ENCODE measurements around the gene PAX5. TPM values are rescaled to one million over a fixed set of nuclear protein-coding genes. Genes with fewer than 3 reads are reported as not detected.

The PAX5 gene
- total RNA-seq, 3 donors from 2014 or later, result 0.59 TPM; not detected in 2

DNA sequence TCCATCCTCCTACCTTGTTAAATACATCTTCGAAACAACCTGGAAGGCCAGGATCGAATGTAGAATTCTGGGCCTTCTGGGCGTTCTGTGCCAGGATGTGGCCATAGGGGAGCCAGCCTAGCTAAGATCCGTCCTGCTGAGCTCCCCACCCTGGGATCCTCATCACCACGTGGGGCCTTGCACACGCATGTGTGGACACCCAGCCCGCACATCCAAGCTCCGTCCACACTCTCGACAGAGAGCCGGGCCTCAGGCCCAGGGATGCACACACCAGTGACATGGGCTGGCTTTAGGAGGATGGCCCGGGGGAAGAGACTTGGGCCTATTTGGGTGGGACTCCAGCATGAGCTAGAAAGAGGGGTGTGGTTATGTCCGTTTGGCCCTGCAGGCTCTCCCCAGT lies 154.0 kb downstream of the PAX5 start:
- Histone ChIP-seq H3K4me1 (no peaks in the 10 kb centered on the region), H3K27me3 (no peaks in the 10 kb centered on the region), H3K4me3 (no peak overlapping the region), H3K27ac (no peak overlapping the region), H3K9me3 (no peaks in the 10 kb centered on the region), H3K36me3 (no peaks in the 10 kb centered on the region)
- TF ChIP-seq CTCF (IDR thresholded peaks at IDR 0.05) (no peak), POLR2AphosphoS5 (IDR thresholded peaks at IDR 0.05) (no peak), POLR2A (IDR thresholded peaks at IDR 0.05) (no peak)
- DNase-seq (ENCODE audit: low spot score in 2 of 2), result no peak
- intact Hi-C loops (cut with DNase I; ENCODE audit: low total_unique reads), result no loop called here

GRCh38 chr9:36878986-36879982 lies 154.8 kb downstream of the PAX5 start:
- Histone ChIP-seq H3K36me3 (no peaks in the 10 kb centered on the region), H3K27me3 (no peaks in the 10 kb centered on the region), H3K4me3 (no peak overlapping the region), H3K27ac (no peak overlapping the region), H3K4me1 (no peaks in the 10 kb centered on the region), H3K9me3 (no peaks in the 10 kb centered on the region)
- TF ChIP-seq CTCF (IDR thresholded peaks at IDR 0.05), result no peak
- TF ChIP-seq POLR2A (IDR thresholded peaks at IDR 0.05), result no peak
- no peak for TF ChIP-seq POLR2AphosphoS5 (IDR thresholded peaks at IDR 0.05)
- DNase-seq (ENCODE audit: low spot score in 2 of 2), result no peak
- intact Hi-C loops (cut with DNase I; ENCODE audit: low total_unique reads), result no loop called here

- Histone ChIP-seq H3K4me3 (no peak overlapping the region), H3K27me3 (peaks cover 0 to 7% of the 10 kb centered on the region in 2 donors), H3K9me3 (no peaks in the 10 kb centered on the region), H3K4me1 (no peaks in the 10 kb centered on the region), H3K27ac (no peak overlapping the region), H3K36me3 (no peaks in the 10 kb centered on the region)
- TF ChIP-seq CTCF (IDR thresholded peaks at IDR 0.05), result no peak
- TF ChIP-seq POLR2A (IDR thresholded peaks at IDR 0.05), result no peak
- TF ChIP-seq POLR2AphosphoS5 (IDR thresholded peaks at IDR 0.05), result no peak
- DNase-seq (ENCODE audit: low spot score in 2 of 2), result no peak
- intact Hi-C loops (cut with DNase I; ENCODE audit: low total_unique reads), result no loop called here
Measured at GRCh38 chr9:36877239-36877638, 156.8 kb downstream of the PAX5 start.

DNA sequence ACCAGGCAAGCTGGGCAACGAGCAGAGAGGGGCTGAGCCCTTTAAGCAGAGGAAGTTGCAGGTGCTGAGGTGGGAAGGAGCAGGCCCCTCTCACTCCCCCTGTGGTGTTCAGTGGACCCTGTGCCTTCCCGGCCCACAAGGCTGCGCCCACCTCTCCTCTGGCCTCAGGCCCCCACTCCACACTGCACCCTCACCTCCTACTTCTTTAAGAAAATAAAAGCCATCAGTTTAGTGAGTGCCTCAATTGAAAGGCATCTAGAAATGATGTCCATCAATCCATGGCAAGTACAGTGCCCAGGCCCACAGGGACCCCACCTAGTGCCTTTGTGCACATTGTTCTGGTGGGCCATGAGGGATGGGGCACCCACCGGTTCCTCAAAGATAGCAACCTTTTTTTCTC lies 158.0 kb downstream of the PAX5 start:
- no peak for DNase-seq (ENCODE audit: low spot score in 2 of 2)
- Histone ChIP-seq H3K9me3 (no peaks in the 10 kb centered on the region), H3K27ac (no peak overlapping the region), H3K27me3 (peaks cover 0 to 7% of the 10 kb centered on the region in 2 donors), H3K36me3 (no peaks in the 10 kb centered on the region), H3K4me3 (no peak overlapping the region), H3K4me1 (no peaks in the 10 kb centered on the region)
- intact Hi-C loops (cut with DNase I; ENCODE audit: low total_unique reads), result no loop called here
- TF ChIP-seq POLR2A (IDR thresholded peaks at IDR 0.05) (no peak), CTCF (IDR thresholded peaks at IDR 0.05) (no peak), POLR2AphosphoS5 (IDR thresholded peaks at IDR 0.05) (no peak)

DNA sequence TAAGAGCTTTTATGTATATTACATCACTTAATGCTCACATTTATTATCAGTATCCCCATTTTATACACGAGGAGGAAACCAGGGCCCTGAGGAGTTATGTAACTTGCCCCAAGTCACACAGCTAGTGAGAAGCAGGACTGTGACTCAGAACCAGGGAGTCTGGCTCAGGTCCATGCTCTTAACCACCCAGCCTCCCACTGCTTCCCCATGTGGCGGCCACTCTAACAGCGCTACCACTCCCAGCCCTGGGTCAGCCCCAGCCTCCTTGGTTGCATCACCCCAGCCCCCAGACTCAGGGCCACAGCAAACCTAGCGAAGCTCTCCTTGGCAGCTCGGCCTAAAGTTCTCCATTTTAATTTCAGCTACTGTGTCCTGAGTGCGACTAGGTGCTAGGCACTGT lies 159.1 kb downstream of the PAX5 start:
- DNase-seq (ENCODE audit: low spot score in 2 of 2), result no peak
- Histone ChIP-seq H3K36me3 (no peaks in the 10 kb centered on the region), H3K4me3 (no peak overlapping the region), H3K27me3 (peaks cover 0 to 7% of the 10 kb centered on the region in 2 donors), H3K9me3 (no peaks in the 10 kb centered on the region), H3K27ac (no peak overlapping the region), H3K4me1 (no peaks in the 10 kb centered on the region)
- TF ChIP-seq POLR2A (IDR thresholded peaks at IDR 0.05), result no peak
- TF ChIP-seq POLR2AphosphoS5 (IDR thresholded peaks at IDR 0.05), result no peak
- TF ChIP-seq CTCF (IDR thresholded peaks at IDR 0.05), result no peak
- intact Hi-C loops (cut with DNase I; ENCODE audit: low total_unique reads), result no loop called here

Data from breast epithelium (tissue), 4 donors.